Activated CD8-positive, alpha-beta memory T cell treated with anti-CD3 and anti-CD28 coated beads, Interleukin-2, amount 50 U/mL, for 48 hours (primary cell): ENCODE data around the gene ABHD1.

Experiments used
- DNase-seq: peaks from one replicate; pipeline ENCODE4 v3.0.0-alpha.2; 2020

The ABHD1 gene

DNA sequence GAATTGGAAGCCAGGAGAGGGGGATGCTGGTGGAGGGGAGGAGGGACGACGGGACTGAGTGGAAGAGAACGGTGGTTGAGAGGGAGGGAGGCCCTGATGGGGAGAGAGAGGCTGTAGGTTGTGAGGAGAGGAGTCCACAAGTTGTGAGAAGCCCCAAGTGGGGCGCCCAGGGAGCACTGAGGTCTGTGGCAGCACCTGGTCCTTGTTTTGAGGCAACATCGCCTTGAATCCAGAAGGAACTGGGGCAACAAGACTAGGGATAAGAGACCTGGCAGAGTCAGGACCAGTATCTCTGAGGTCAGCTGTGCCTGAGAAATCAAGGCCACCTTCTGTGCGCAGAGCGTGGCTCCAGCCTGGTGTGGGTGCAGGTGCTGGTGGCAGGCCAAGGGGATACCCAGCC is 14.5 kb downstream of the ABHD1 start:
- no peak for DNase-seq

DNA sequence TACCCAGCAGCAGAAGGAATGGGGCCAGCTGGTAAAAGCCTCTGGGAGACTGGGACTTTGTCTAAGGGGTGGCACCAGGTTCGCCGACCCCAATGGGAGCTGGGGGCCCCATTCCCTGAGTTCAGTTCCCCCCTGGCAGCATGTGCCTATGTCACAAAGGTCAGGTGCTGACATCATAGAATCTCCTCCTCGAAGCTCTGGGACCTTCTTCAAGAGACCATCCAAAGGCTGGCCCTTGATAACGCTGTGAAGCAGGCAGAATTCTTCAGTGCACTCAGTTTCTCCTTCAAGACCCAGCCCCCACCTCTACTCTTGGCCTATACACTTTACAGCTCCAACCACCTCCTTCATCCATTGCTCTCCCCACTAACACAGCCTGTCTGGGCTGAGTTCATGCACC is 15.7 kb downstream of the ABHD1 start, which contains the start of gene PRR30:
Gene PRR30 (minus strand): TSS at position 101 of the 400 bp plus-strand sequence. CDS start 1,081 bp downstream, outside the sequence.
- DNase-seq, result no peak

DNA sequence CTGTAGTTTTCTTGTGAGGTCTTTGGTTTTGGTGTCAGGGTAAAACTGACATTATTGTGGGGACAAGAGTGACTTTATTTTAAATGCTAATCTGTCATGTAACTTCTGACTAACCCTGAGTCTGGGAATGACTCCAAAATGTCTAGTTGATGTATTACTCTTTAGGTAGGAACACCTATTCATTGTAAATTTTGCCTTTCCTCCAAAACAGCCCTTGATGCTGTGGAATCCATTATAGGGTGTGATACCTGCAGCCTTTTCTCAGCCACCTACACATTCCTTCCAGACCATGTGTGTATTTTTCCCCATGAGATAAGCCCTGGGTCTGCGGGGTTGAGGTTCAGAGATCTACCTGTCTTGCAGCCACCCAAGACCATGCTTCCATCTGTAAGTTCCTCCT is 19.7 kb downstream of the ABHD1 start:
- DNase-seq, result no peak

DNA sequence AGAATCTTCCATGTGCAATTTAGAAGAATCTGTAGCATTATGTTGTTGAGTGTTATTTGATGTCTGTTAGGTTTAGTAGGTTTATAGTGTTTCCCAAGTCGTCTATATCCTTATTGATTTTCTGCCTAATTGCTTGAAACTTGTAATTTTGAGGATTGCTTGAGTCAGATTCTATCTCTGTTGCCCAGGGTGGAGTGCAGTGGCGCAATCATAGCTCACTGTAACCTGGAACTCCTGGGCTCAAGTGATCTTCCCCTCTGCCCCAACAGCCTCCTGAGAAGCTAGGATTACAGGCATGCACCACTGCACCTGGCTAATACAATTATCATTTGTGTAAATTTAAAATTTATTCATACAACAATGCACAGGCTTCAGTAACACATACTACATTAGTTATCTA is 22.1 kb downstream of the ABHD1 start:
- DNase-seq, result no peak

DNA sequence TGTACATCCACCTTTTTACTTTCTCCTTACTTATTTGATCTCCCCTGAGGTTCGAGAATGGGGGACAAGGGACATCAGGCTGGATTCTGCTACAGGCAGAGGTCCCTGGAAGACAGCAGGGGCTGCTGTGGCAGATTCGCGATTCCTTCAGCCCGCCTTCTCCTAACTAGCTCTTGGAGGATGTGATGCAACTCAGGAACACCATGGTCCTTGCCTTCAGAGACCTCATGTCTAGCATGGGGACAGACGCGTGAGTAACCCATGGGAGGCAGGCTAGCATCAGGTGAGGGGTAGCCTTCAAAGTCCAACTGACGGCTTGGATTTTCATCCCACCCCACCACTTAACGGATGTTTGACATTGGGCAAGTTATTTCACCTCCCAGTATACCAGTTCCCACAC is 24.3 kb downstream of the ABHD1 start:
- DNase-seq, result no peak

DNA sequence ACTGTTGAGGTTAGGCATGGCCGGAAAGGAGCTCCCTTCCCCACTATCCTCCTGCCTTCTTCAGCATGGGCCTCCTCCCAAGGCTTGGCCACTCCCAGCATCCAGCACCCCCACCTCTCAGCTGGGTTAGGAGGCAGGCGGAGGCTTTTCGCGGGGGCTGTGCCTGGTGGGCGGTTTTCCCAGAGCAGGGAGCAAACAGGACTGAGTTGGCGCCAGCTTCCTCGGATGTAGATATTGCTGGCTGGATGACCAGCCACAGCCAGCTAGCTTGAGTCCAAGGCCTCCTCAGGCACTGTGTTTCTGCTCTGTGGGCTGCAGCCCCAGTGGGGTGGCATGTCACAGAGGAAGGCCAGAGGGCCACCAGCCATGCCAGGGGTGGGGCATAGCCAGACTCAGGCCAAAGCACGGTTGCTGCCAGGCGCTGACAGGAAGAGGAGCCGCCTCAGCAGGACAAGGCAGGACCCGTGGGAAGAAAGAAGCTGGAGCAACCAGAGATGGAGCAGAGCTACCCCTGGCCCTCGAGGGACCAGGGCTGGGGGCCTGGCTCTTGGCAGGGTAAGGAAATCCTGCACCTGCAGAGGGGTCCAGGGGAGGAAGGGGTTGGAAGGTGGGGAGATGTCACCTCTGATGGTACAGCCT is 25.3 kb downstream of the ABHD1 start, which contains the start of gene TCF23:
Gene TCF23 (plus strand): TSS at position 204 of the 639 bp plus-strand sequence. CDS start 130 bp downstream, at position 334.
- DNase-seq, result no peak

DNA sequence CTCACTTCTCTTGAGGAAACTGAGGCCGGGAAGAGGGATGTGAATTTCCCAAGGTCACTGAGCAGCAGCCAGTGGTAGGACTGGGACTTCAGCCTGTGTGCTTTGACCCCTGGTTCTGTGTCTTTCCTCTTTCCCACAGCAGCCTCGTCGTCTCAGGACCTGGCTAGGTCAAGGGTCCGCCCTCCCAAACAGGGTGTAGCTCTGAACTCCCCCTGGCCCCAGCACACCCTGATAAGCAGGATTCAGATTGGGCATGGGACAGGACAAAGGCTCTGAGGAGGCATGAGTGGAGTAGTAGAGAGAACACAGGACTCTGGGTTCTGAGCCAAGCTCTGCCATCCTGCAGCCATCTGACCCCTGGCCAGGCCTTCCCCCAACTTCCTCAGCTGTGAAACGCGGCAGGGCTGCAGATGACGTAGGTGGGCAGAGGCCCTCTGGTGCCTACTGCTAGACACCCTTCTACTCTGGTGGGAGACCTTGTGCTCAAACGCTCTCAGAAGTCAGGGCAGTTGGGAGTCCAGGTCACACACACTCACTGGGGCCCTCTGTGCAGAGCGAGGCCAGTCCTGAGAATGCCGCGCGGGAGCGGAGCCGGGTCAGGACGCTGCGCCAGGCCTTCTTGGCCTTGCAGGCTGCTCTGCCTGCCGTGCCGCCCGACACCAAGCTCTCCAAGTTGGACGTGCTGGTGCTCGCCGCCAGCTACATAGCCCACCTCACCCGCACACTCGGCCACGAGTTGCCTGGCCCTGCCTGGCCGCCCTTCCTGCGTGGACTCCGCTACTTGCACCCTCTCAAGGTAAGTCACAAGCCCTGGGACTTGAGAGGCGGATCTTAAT is 26.2 kb downstream of the ABHD1 start:
- no peak for DNase-seq

DNA sequence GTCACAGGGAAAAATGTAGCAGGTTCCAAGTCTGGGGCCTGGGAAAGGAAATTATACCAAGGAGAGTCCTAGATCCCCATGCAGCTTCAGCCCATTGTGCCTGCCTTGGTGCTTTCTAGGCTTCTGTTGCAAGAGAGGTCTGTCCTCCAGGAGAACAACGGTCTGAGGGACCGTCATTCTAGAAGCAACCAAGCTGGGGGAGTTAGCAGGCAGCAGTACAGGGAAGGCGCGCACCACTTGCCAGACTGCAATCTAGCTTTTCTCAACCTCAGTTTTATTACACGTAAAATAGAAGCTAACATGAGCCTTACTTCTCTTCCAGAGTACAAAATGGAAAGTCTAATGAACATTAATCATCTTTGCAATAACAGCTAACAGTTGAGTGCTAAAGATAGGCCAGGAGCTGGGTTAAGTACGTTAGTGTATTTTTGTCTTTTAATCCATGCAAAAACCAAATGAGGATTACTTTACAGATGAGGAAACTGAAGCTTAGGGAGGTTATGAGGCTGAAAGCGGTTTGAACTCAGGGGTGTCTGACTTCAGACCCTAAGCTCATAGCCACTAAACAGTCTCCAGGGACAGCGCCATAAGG is 27.1 kb downstream of the ABHD1 start:
- no peak for DNase-seq

DNA sequence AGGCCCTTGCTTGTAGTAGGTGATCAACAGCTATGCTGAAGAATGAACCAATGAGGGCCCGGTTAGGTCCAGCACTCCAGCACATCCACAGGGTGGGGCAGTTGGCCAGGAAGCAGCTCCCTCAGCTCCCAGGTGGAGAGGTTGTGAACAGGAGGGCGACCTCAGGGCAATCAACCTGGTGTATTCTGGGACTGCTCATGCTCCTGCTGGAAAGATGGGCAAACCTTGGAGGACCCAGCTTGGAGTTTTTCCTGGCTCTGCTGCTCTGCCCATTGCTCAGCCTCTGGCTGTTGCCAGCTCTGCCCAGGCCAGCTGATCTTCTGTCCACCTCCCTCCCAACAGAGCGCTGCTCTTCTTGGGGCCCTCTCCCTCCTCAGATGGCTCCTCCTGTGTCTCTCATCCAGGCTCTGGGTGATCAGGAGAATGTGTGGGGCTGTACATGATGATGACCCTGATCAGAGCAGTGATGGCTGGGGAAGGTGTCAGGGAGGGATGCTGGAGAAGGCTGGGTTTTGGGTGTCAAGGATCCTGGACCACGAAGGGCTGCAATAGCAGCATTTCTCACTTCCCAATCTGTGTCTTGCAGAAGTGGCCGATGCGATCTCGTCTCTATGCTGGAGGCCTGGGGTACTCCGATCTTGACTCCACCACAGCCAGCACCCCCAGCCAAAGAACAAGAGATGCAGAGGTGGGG is 28.6 kb downstream of the ABHD1 start:
- no peak for DNase-seq

DNA sequence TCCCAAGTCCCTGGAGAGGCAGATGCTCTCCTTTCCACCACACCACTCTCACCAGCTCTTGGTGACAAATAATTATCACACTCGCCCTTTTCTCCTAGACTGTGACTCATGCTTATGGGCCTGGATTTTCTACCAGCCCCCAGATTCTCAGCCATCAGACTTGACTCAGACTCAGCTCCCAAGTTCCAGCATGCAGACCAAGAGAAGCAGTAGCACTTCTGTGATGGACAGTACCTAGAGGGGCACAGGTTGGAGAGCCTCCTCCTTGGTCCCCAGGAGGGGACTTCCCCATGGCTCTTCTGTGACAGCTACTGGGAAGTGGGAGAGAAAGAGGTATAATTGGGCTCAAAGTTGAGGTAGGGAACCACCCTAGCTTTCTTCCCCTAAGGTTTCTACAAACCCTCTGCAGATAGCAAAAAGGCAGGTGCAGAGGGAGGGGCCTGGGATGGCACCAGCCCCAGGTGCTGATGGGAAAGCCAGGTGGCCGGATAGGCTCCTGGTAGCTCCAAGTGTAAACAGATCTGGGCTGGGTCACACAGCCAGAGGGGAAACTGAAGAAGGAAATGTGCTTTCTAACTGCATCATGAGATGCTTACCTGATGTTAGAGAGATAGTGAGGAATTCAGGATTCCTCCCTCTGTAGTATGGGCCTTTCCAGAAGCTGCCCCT is 29.3 kb downstream of the ABHD1 start:
- no peak for DNase-seq

DNA sequence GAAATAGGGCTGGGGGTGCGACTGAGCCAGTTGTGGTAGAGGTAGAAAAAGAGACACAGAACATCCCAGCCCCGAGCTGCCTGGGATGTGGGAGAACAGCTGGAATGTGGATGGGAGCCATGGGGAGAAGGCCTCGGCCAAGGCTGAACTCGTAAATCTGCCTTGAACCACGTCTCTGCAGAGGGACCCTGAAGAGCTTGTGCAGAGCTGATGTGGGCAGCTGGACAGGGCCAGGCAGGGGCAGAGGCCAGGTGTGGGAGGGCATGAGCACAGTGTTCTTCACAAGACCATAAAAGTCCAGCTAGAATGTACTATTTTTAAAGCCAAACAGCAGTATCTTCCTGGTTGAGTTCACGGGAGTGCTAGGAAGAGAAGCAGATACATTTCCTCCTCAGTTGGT is 30.9 kb downstream of the ABHD1 start:
- no peak for DNase-seq

DNA sequence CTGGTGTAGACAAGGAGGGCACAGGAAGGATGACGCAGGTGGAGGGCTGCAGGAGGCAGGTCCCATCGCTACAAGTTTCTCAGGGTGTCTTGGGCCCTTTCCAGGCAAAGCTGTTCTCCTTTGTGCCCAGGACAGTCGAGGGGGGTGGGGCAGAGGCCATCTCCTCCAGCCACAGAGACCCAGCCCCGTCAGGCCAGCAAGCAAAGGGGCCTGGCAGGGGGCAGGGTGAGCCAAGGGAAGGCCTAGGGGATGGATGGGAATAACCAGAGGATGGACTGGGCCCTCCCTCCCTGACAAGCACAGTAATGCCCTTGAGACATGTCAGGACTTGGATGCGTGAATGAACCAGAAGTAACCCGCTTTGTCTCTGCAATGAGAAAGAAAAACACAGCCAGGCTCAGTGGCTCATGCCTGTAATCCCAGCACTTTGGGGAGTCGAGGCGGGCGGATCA is 31.5 kb downstream of the ABHD1 start:
- DNase-seq, result no peak

DNA sequence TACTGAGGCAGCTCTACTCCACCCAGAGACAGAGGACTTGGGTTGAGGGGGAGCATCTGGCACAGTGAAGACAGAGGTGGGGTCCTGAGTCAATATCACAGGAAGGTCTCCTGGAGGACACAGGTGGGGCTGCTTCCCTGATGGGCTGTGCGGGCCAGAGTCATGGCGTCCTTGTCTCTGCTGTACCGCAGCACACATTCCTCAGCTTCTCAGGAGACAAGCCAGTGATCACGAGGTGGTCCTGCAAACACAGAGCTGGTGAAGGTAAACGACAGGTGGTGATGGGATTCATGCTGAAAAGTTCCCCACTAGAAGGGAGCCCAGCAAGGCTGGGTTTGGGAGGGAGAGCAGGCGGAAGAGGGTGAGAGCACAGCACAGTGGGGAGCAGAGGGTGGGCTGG is 34.9 kb downstream of the ABHD1 start:
- DNase-seq, result no peak

DNA sequence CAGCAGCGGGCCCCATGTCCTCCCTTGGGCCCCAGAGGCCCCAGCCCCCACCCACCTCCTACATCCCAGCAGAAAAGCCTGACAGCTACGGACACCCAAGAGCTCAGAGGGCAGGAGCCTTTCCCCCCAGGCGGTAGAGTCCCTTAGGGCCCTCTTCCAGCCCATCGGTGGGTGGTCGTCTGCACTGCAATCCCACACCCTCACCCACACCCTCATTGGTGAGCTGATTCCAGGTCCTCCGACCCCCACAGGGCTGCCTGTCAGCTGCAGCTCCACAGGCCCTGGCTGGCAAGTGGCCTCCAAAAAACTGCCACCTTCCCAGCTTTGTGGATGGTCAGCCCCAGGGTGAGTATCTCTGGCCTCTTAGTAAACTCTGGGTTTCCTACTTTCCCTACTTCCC is 35.7 kb downstream of the ABHD1 start:
- DNase-seq, result no peak

DNA sequence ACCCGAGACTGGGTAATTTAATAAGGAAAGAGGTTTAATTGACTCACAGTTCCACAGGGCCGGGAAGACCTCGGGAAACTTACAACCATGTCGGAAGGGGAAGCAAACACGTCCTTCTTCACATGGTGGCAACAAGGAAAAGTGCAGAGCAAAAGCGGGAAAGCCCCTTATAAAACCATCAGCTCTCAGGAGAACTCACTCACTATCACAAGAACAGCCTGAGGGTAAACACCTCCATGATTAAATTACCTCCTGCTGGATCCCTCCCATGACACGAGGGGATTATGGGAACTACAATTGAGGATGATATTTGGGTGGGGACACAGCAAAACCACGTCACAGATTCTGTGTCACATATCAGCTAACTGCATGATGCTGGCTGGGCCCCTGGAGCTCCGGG is 36.6 kb downstream of the ABHD1 start:
- no peak for DNase-seq

DNA sequence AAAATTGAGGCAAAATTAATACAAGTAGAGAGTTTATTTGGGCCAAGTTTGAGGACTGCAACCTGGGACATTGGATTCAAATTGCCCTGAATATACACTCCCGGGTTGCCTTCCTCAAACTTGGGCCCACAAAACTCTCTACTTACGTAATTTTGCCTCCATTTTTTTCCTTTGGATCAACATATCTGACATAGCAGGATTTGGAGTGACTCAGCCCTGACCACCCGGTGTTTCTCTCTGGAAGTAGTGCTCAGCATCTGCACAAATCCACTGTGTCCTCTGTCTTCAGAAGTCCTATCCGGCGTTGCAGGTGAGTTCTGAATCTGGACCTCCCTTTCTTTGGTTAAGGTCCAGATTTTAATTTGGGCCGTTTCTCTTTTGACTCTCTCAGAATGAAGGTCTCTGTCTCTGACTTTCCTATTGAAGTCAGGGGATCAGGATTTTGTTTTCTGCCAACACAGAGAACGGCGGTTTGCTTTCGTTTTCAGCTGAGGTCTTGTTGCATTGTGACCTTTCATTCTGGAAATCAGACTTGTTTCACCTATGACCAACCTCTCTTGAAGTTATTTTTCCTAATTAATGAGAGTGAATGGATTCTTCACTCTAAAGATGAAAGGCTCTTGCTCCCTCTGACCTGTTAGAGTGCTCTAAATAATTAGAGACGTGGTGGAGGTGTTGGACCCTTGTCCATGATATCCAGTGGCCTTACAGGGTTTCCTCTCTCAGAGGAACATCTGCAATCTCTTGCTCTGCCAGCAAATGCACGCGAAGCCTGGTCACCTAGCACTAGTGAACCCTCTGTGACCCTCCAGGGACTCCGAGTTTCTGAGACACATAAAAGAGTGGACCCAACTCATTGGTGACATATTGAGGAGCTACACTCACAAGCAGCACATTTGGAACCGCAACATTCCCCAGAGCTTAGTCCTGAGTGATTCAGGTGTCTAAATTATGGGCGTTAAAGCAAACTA is 38.8 kb downstream of the ABHD1 start:
- DNase-seq, result no peak

DNA sequence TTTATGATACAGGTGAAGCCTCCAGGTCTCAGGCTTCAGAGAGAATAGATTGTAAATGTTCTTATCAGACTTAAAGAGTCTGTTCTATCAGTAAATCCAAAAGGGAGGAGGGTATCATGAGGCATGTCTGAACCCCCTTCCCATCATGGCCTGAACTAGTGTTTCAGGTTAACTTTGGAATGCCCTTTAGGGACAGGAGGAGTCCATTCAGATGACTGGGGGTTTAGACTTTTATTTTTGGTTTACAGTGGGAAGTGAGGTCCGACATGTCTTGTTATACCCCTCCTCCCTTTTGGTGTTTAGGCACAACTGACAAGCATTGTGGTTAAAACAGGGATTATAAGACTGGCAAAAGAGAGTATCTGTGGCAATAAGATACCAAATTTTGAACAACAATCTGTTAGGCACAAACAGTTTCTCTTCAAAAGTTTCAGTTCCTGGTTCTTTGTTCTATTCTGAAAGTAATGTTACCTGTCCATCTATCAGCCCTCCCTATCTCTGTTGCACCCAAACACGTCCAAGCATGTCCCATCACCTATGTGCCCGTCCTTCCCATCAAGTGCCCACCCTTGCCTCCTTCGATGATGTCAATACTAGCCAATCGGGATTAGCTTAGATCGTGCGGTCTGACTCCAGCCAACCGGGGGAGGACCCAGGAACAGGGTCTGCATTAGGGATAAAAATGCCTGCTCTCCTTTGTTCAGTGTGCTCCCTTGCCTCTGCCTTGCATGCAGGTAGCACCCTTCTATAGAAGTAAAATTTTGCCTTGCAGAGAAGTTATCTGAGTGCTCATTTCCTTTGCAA is 41.5 kb downstream of the ABHD1 start:
- no peak for DNase-seq

DNA sequence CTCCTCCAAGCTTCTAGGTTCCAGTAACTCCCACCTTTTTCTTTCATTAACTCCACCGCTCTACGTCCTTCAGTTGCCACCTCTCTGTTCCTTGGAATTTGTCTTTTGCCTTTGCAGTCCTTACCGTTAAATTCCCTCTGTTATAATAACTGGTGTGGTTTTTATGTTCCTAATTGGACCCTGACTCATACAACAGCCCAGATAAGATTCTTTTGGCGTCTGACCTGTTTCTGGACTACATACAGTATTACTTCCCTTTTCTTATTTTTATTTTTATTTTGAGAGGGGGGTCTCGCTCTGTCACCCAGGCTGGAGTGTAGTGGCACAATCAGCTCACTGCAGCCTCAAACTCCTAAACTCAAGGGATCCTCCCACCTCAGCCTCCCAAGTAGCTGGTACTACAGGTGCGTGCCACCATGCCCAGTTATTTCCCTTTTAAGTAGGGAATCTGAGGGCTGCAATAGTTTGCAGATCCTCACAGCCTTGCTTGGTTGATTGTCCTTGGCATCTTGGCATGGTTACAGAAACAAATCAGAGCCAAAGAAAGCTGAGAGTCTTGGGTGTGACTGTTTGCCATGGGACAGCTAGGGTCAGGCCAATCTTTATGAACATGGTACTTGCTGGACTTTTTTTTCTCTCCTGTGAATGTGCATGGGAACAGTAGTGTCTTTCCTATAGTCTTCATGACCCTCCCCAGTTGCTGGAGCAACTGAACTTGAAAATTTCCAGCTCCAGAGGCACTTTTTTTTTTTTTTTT is 47.1 kb downstream of the ABHD1 start:
- DNase-seq, result no peak

DNA sequence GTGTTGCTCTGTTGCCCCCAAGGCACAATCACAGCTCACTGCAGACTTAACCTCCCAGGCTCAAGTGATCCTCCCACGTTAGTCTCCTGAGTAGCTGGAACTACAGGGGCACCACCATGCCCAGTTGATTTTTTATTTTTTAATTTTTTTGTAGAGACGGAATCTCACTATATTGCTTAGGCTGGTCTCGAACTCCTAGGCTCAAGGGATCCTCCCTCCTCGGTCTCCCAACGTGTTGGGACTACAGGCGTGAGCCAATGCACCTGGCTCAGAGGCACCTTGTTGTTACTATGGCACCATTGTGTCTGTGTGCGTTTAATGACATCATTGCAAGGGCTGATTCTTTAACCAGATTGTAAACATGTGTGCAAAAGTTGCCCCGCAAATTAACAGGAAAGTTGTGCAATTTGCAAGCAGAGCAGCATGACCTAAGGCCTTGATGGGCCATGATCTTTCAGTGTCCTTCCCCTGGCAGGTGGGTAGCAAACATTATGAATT is 47.8 kb downstream of the ABHD1 start:
- no peak for DNase-seq

DNA sequence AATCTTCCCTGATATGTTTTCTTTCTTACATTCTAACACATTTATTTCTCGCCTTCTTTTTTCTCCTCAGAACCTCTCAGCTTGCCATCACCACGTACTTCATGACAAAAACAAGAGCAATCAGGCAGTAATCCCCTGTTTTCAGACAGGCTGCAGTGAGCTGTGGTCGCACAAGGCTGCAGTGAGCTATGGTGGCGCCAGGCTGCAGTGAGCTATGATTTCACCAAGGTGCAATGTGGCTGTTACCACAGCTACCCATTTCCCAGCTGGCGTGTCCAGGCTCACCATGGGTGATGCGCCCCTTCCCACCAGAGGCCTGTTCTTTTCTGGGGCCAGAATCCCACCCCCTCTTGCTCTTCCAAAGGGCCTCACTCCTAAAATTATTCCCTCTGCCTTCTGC is 51.0 kb downstream of the ABHD1 start:
- DNase-seq, result no peak
